Measurements from ENCODE around the gene CDCP1. TPM values are rescaled to one million over a fixed set of nuclear protein-coding genes. Genes with fewer than 3 reads are reported as not detected.

CDCP1 gene, protein sequence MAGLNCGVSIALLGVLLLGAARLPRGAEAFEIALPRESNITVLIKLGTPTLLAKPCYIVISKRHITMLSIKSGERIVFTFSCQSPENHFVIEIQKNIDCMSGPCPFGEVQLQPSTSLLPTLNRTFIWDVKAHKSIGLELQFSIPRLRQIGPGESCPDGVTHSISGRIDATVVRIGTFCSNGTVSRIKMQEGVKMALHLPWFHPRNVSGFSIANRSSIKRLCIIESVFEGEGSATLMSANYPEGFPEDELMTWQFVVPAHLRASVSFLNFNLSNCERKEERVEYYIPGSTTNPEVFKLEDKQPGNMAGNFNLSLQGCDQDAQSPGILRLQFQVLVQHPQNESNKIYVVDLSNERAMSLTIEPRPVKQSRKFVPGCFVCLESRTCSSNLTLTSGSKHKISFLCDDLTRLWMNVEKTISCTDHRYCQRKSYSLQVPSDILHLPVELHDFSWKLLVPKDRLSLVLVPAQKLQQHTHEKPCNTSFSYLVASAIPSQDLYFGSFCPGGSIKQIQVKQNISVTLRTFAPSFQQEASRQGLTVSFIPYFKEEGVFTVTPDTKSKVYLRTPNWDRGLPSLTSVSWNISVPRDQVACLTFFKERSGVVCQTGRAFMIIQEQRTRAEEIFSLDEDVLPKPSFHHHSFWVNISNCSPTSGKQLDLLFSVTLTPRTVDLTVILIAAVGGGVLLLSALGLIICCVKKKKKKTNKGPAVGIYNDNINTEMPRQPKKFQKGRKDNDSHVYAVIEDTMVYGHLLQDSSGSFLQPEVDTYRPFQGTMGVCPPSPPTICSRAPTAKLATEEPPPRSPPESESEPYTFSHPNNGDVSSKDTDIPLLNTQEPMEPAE
- total RNA-seq: 0.70 and 0.77 TPM in 2 replicates

DNA sequence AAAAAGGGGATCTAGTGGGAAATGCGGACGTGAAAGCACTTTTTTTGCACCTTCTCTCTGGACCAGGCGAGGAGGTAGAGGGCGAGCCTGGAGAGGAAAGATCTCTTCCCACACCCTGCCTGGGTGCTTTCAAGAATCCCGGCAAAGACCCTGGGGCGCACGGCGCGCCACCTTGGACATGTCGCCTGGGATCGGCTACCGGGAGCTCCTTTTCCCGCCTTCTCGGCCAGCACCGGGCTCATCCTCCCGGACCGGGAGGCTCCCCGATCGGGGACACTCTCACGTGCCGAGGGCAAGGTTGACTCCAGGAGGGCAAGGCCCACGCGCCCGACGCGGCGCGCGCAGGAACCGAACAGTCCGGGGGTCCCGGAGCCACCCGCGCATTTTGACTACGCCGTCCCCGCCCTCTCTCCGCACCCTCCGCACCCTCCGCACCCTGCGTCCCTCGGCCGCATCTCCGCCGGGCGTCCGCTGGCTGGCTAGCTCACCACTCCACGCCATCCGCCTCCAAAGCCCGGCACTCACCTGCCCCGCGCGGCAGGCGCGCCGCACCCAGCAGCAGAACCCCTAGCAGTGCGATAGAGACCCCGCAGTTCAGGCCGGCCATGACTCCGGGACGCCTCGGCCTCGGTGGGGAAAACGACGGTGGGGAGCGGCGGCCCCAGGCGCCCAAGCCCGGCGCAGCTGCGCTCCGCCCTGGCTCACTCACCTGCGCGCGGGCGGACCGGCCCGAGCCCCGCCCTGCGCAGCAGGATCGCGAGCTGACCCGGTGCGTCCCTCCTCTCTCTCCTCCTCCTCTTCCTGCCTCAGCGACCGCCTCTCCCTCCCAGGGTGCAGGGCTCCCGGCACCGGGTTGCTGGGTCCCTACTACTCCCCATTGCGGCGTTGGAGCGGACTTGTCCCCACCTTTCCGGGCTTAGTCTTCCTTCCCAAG, at the start of gene CDCP1:
CDCP1 (minus strand) TSS at position 698 of the 934 bp plus-strand sequence; CDS start at position 607, 91 bp downstream.

Other genes starting within 250 kb of the CDCP1 start
- 59.1 and 65.3 TPM in 2 replicates for gene ZDHHC3, start 170.2 kb downstream of the CDCP1 start, total RNA-seq
- 39.4 and 47.5 TPM in 2 replicates for gene EXOSC7, start 170.1 kb downstream of the CDCP1 start, total RNA-seq
- gene CLEC3B, start 120.1 kb downstream of the CDCP1 start, total RNA-seq: 103 and 119 TPM in 2 replicates
- gene TMEM158, start 79.9 kb upstream of the CDCP1 start, total RNA-seq: 27.5 and 39.8 TPM in 2 replicates
- 13.3 and 14.3 TPM in 2 replicates for gene LARS2, start 242.2 kb upstream of the CDCP1 start, total RNA-seq

All from pericardium fibroblast (primary cell).